GM21381 (cell line): ENCODE data around the gene GPR156.

Experiments
- ATAC-seq: cut with Tn5 transposase; IDR thresholded peaks from one replicate; pipeline ENCODE4 v1.9.1; 2021; ENCODE audit warnings: mild to moderate bottlenecking, moderate library complexity; ENCODE audit not compliant: unreplicated experiment

GPR156 gene

DNA sequence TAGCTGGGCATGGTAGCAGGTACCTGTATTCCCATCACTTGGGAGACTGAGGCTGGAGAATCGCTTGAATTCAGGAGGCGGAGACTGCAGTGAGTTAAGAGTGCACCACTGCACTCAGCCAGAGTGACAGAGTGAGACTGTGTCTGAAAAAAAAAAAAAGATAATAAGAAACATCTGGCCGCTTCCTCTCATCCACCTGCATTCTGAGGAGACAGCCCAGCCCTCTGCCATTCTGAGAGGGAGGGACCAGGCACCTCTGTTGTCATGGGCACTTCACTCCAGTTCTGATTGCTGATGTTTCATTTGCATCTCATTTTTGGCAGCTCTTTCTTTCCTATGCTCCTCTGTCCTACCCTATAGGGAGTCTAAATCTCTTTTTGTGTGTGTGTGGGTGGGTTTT is 154.4 kb downstream of the GPR156 start:
- no peak for ATAC-seq

- no peak for ATAC-seq
These were observed 155.1 kb downstream of the GPR156 start for GRCh38 chr3:120129718-120130513.

DNA sequence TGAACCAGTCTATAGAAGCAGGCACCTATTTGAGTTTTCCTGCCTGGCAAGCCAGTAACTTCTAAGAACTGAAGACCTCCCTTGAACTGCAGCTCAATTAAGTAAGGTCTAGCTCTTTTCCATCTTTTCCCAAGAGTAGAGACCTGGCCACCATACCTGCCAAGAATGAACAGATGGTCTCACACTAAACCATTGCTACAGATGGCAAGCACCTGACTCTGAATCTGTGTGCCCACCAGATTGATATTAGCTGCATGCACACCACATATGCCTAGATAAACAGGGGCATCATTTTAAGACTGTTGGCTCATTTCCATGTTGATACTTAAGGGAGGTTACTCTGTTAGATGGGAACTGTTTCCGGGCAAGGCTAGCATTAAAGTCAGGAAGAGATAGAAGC is 156.0 kb downstream of the GPR156 start:
- ATAC-seq: no peak

DNA sequence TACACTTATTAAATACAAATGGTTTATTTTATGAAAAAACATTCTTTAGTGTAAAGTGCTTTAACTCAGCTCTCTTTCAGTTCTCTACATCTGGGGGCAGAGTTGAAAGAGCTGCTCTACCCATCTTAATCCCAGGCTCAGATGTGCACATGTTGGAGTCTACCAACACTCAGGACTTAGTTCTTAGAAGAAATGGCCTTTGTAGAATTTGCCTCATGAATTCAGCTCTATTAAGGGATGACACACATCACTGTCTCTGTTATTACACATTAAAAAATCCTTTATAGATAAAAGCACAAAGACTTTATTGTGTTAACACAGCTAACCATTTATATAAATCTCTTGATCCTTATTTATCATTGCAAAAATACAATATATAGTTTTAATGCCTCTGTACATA is 159.0 kb downstream of the GPR156 start:
- no peak for ATAC-seq

GRCh38 chr3:120119846-120120510 is 165.0 kb downstream of the GPR156 start:
- no peak for ATAC-seq
